GM23248 (cell line): ENCODE measurements around the gene NRP1. TPM values are rescaled to one million over a fixed set of nuclear protein-coding genes. Genes with fewer than 3 reads are reported as not detected.
A peak's percentile ranks its signal among the peaks of the same experiment; 100 is the strongest.

ENCODE experiments used
- DNase-seq: peaks from one replicate; pipeline ENCODE4 v3.0.0-alpha.2; 2015
- H2AFZ ChIP-seq: fragments of 200-600 bp; sonication (generic); 2 replicates; pipeline ENCODE4 v1.6.1; 2016; ENCODE audit warnings: antibody characterized with exemption
- H3F3A ChIP-seq: fragments of 200-600 bp; sonication (generic); 2 replicates; pipeline ENCODE4 v1.6.1; 2016; ENCODE audit warnings: mild to moderate bottlenecking, antibody characterized with exemption, mixed run types; ENCODE audit not compliant: insufficient read depth
- H3K27ac ChIP-seq: fragments of 200-600 bp; sonication (generic); 2 replicates; pipeline ENCODE4 v1.5.1; 2016; ENCODE audit warnings: mild to moderate bottlenecking
- H3K27me3 ChIP-seq: fragments of 200-600 bp; sonication (generic); replicated peaks from 2 replicates; pipeline ENCODE4 v1.6.1; 2016; ENCODE audit warnings: mild to moderate bottlenecking; ENCODE audit not compliant: insufficient read depth
- H3K36me3 ChIP-seq: fragments of 200-600 bp; sonication (generic); 2 replicates; pipeline ENCODE4 v1.6.1; 2016; ENCODE audit warnings: low read depth, mild to moderate bottlenecking
- H3K4me1 ChIP-seq: fragments of 200-600 bp; sonication (generic); 2 replicates; pipeline ENCODE4 v1.6.1; 2016; ENCODE audit warnings: mild to moderate bottlenecking; ENCODE audit not compliant: insufficient read depth
- H3K4me2 ChIP-seq: fragments of 200-600 bp; sonication (generic); one replicate; pipeline ENCODE4 v1.6.1; 2016; ENCODE audit warnings: mild to moderate bottlenecking; ENCODE audit not compliant: unreplicated experiment
- H3K4me3 ChIP-seq: fragments of 200-600 bp; sonication (generic); 2 replicates; pipeline ENCODE4 v1.5.1; 2016; ENCODE audit warnings: mild to moderate bottlenecking
- H3K79me2 ChIP-seq: fragments of 200-600 bp; sonication (generic); 2 replicates; pipeline ENCODE4 v1.6.1; 2016; ENCODE audit warnings: mild to moderate bottlenecking; ENCODE audit not compliant: insufficient read depth
- H3K9ac ChIP-seq: fragments of 200-600 bp; sonication (generic); 2 replicates; pipeline ENCODE4 v1.6.1; 2016; ENCODE audit warnings: mild to moderate bottlenecking
- H3K9me2 ChIP-seq: fragments of 200-600 bp; sonication (generic); 2 replicates; pipeline ENCODE4 v1.6.1; 2016; ENCODE audit warnings: mixed run types, mild to moderate bottlenecking, moderate library complexity; ENCODE audit not compliant: insufficient read depth
- H3K9me3 ChIP-seq: fragments of 200-600 bp; sonication (generic); one replicate; pipeline ENCODE4 v1.6.1; 2017; ENCODE audit warnings: low read depth
- H4K20me1 ChIP-seq: fragments of 200-600 bp; sonication (generic); 2 replicates; pipeline ENCODE4 v1.6.0; 2016; ENCODE audit not compliant: insufficient read depth
- EZH2 ChIP-seq: fragments of 200-600 bp; sonication (generic); IDR thresholded peaks from 2 replicates; pipeline ENCODE4 v1.6.1; 2018; ENCODE audit warnings: antibody characterized with exemption, mild to moderate bottlenecking; ENCODE audit not compliant: insufficient read depth, poor library complexity, severe bottlenecking
- EZH2phosphoT487 ChIP-seq: fragments of 200-600 bp; sonication (generic); IDR thresholded peaks from 2 replicates; pipeline ENCODE4 v1.6.1; 2018; ENCODE audit warnings: antibody characterized with exemption, moderate library complexity, mild to moderate bottlenecking, low read depth; ENCODE audit not compliant: insufficient read depth
- WGBS, 2 experiments: methylation state at CpG; one replicate each; pipeline ENCODE4 v1.1.6; 2015 to 2017; ENCODE audit warnings: low lambda C conversion rate in 2 of 2, low coverage in 1 of 2; ENCODE audit errors: missing lambda C conversion rate in 2 of 2; 5-methylcytosine and 5-hydroxymethylcytosine counted together
- in situ Hi-C: fragments of 300-500 bp; cut with MboI; formaldehyde crosslinking; loops from 2 replicates; pipeline ENCODE4 v1.15.0; 2020
- polyA plus RNA-seq: library from polyadenylated mRNA; unstranded; fragments of >200 nt; fragmentation: Nextera tagmentation; extraction: Ambion mirVana; gene quantifications from 2 replicates; pipeline ENCODE4 v1.2.1, GENCODE V29; 2016
- total RNA-seq: library from RNA; depleted of rRNA; stranded (reverse); fragments of >200 nt; shearing (Covaris generic); gene quantifications from 2 replicates; pipeline ENCODE4 v1.2.3, GENCODE V29; 2014

NRP1 gene
- total and polyA plus RNA-seq, 2 experiments from 2014 or later, result 152 to 175 TPM

- Histone ChIP-seq H2AFZ (no peak overlapping the region), H4K20me1 (peaks cover 6% of the 10 kb centered on the region; the same call in 1 of the 2 replicates), H3K4me2 (peak overlapping the region; percentile 9), H3K4me1 (peaks cover 54% of the 10 kb centered on the region), H3K27me3 (no peaks in the 10 kb centered on the region), H3K27ac (peak overlapping the region; percentile 35), H3K79me2 (peaks cover 100% of the 10 kb centered on the region), H3K9ac (peak overlapping the region; percentile 39; the same call in 1 of the 2 replicates), H3K9me3 (no peaks in the 10 kb centered on the region), H3K4me3 (no peak overlapping the region), H3K9me2 (no peaks in the 10 kb centered on the region), H3F3A (peaks cover 43% of the 10 kb centered on the region), H3K36me3 (peaks cover 69% of the 10 kb centered on the region)
- WGBS, 2 experiments, result 68 to 83% methylated on average over 2 of the region's 2 CpGs
- DNase-seq, result peak; percentile 39
- in situ Hi-C loops, result loop anchor here (25.0 kb wide), 1 partner anchor 960 kb away; no protein-coding TSS in a partner anchor
- TF ChIP-seq EZH2 (no peak), EZH2phosphoT487 (no peak)
Measured at GRCh38 chr10:33326933-33327332, 7.5 kb downstream of the NRP1 start.

GRCh38 chr10:33325929-33326328 is 8.5 kb downstream of the NRP1 start:
- H3K27me3 ChIP-seq, result no peaks in the 10 kb centered on the region
- in situ Hi-C loops, result loop anchor here (25.0 kb wide), 1 partner anchor 961 kb away; no protein-coding TSS in a partner anchor
- no peak overlapping the region for H3K27ac ChIP-seq
- H3K4me1 ChIP-seq, result peaks cover 61% of the 10 kb centered on the region
- DNase-seq, result no peak
- H3K9me3 ChIP-seq, result no peaks in the 10 kb centered on the region
- no peak overlapping the region for H2AFZ ChIP-seq
- 94 to 95% methylated on average over 2 of the region's 2 CpGs for WGBS, 2 experiments
- peaks cover 34% of the 10 kb centered on the region for H3F3A ChIP-seq
- TF ChIP-seq EZH2 (no peak), EZH2phosphoT487 (no peak)
- H4K20me1 ChIP-seq, result peaks cover 6% of the 10 kb centered on the region; the same call in 1 of the 2 replicates
- no peak overlapping the region for H3K9ac ChIP-seq
- H3K79me2 ChIP-seq, result peaks cover 100% of the 10 kb centered on the region
- peaks cover 70% of the 10 kb centered on the region for H3K36me3 ChIP-seq
- H3K9me2 ChIP-seq, result no peaks in the 10 kb centered on the region
- H3K4me2 ChIP-seq, result no peak overlapping the region
- no peak overlapping the region for H3K4me3 ChIP-seq

DNA sequence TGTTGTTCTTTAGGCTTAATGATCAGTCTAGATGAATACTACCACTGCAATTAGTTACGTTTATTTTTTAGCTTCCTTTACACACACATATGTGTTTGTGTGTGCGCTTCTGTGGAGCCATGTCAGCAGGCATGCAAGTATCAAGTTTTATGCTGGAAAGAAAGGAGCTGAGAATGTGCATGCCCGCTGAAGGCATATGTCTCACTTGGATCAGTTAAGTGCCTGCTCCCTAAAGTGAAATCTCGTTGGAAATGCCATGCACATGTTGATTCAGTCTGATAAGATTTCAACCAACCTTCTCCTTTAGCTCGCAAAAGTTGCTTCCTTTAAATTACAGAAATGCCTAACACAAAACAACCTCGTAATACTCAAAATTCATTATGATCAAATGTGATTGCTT is 10.7 kb downstream of the NRP1 start:
- Histone ChIP-seq H3K27ac (no peak overlapping the region), H3K4me3 (no peak overlapping the region), H3F3A (peaks cover 24% of the 10 kb centered on the region), H3K27me3 (no peaks in the 10 kb centered on the region), H3K9ac (no peak overlapping the region), H3K9me3 (no peaks in the 10 kb centered on the region), H3K4me2 (no peak overlapping the region), H3K36me3 (peaks cover 60% of the 10 kb centered on the region), H3K4me1 (peaks cover 41% of the 10 kb centered on the region), H3K9me2 (no peaks in the 10 kb centered on the region), H3K79me2 (peaks cover 100% of the 10 kb centered on the region), H2AFZ (no peak overlapping the region), H4K20me1 (peaks cover 6% of the 10 kb centered on the region; the same call in 1 of the 2 replicates)
- no peak for TF ChIP-seq EZH2phosphoT487
- TF ChIP-seq EZH2, result no peak
- no peak for DNase-seq
- in situ Hi-C loops, result no loop called here
- WGBS, 2 experiments, result 89 to 91% methylated on average over 6 of the region's 6 CpGs

GRCh38 chr10:33321516-33321915 is 13.0 kb downstream of the NRP1 start:
- Histone ChIP-seq H3K9me2 (no peaks in the 10 kb centered on the region), H3K9ac (0 out of 2 replicates have a peak overlapping the region, but pooled peaks have one; percentile 2), H3K4me2 (no peak overlapping the region), H4K20me1 (no peaks in the 10 kb centered on the region), H3K79me2 (peaks cover 100% of the 10 kb centered on the region), H2AFZ (no peak overlapping the region; the same call in 1 of the 2 replicates), H3K9me3 (no peaks in the 10 kb centered on the region), H3K27ac (peak overlapping the region; percentile 32), H3F3A (peaks cover 26% of the 10 kb centered on the region; the same call in 1 of the 2 replicates), H3K36me3 (peaks cover 45% of the 10 kb centered on the region), H3K27me3 (no peaks in the 10 kb centered on the region), H3K4me3 (no peak overlapping the region), H3K4me1 (peaks cover 18% of the 10 kb centered on the region)
- WGBS, 2 experiments, result 29 to 30% methylated on average over 6 of the region's 6 CpGs
- TF ChIP-seq EZH2phosphoT487 (no peak), EZH2 (no peak)
- DNase-seq, result peak; percentile 56
- in situ Hi-C loops, result no loop called here

- DNase-seq, result no peak
- Histone ChIP-seq H3K27me3 (no peaks in the 10 kb centered on the region), H3F3A (peaks cover 25% of the 10 kb centered on the region; the same call in 1 of the 2 replicates), H3K27ac (no peak overlapping the region), H3K4me3 (no peak overlapping the region), H3K9ac (no peak overlapping the region), H3K9me3 (no peaks in the 10 kb centered on the region), H2AFZ (no peak overlapping the region), H3K4me2 (no peak overlapping the region), H3K4me1 (peaks cover 9% of the 10 kb centered on the region), H3K79me2 (peaks cover 100% of the 10 kb centered on the region), H4K20me1 (no peaks in the 10 kb centered on the region), H3K9me2 (no peaks in the 10 kb centered on the region), H3K36me3 (peaks cover 34% of the 10 kb centered on the region)
- 96 to 100% methylated on average over 7 of the region's 7 CpGs for WGBS, 2 experiments
- TF ChIP-seq EZH2 (no peak), EZH2phosphoT487 (no peak)
- in situ Hi-C loops, result no loop called here
Measured at GRCh38 chr10:33320288-33320687, 14.2 kb downstream of the NRP1 start.
